AG09319 (cell line): ENCODE measurements around the gene TOMM34.

Source experiments
- DNase-seq: peaks from one replicate; pipeline ENCODE4 v3.0.0-alpha.2; 2010; ENCODE audit warnings: low read depth; ENCODE audit errors: extremely low read depth
- CTCF ChIP-seq: IDR thresholded peaks from 2 replicates; pipeline ENCODE4 v1.5.1; 2011; ENCODE audit warnings: low read depth, mild to moderate bottlenecking, inconsistent platforms, low read length, moderate library complexity

Gene TOMM34

GRCh38 chr20:44961870-44962267 is 1.7 kb upstream of the TOMM34 start:
- no peak for DNase-seq

GRCh38 chr20:44961011-44961869 is 1.0 kb upstream of the TOMM34 start:
- no peak for TF ChIP-seq CTCF
- no peak for DNase-seq

More at GRCh38 chr20:44961870-44962267, 1.7 kb upstream of the TOMM34 start:
- no peak for TF ChIP-seq CTCF

- no peak for DNase-seq
- no peak; the same call in 1 of the 2 replicates for TF ChIP-seq CTCF
These were observed 527 bp downstream of the TOMM34 start for GRCh38 chr20:44959638-44960102.

- no peak for TF ChIP-seq CTCF
- no peak for DNase-seq
These were observed 1.0 kb downstream of the TOMM34 start for GRCh38 chr20:44959082-44959637.

- TF ChIP-seq CTCF: no peak
- no peak for DNase-seq
These were observed 1.9 kb downstream of the TOMM34 start for GRCh38 chr20:44958276-44958675.

- DNase-seq: no peak
- no peak for TF ChIP-seq CTCF
These were observed 3.8 kb downstream of the TOMM34 start for GRCh38 chr20:44956410-44956809.

GRCh38 chr20:44955270-44955669 is 4.9 kb downstream of the TOMM34 start:
- no peak for TF ChIP-seq CTCF
- no peak for DNase-seq
